ENCODE data around the gene SYTL3. TPM values are rescaled to one million over a fixed set of nuclear protein-coding genes. Genes with fewer than 3 reads are reported as not detected.
"Not testable (repeated sequence)": the region's sequence is repeated elsewhere in the genome, so short reads cannot be mapped to it uniquely, and the experiment has no call there.

The SYTL3 gene
- total RNA-seq, 1 experiment from 2014 or later: 17.5 TPM

DNA sequence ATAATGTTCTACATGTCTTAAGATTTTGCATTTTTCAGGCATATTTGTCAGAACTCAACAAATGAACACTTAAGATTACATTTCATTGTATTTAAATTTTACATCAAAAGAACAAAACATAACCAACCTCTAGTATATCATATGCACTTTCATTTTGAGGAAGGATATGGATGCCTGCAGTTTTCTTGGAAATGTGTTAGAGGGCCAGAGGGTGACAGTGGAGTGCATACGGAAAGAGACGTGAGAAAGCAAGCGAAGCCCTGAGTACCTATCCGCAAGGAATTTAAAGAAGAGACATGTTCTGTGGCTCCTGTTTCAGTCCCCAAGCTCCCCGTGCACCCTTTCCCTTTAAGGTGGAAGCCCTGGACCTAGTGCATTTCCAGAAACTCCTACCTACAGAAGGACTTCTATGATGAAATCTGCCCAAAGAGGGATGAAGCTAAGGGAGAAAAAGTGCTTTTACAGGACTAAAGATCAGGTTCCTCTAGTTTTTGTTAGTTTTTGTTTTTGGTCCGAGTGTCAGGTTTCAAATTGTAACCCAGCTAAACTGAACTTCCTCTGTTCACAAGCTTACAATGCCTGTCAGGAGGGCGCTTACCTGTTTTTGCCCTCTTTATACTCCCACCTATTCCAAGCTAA is 130.5 kb downstream of the SYTL3 start:
- Histone ChIP-seq H3K9me3 (replicated peaks) (no peaks in the 10 kb centered on the region), H3K36me3 (peaks cover 99% of the 10 kb centered on the region), H3K4me3 (no peak overlapping the region), H3K27ac (no peak overlapping the region), H3K27me3 (replicated peaks) (no peaks in the 10 kb centered on the region), H3K4me1 (replicated peaks) (peaks cover 11% of the 10 kb centered on the region)
- no peak for DNase-seq (ENCODE audit: low read depth in 1 of 2, low spot score in 2 of 2)

GRCh38 chr6:158780988-158781691 is 131.3 kb downstream of the SYTL3 start:
- peaks cover 99% of the 10 kb centered on the region for H3K36me3 ChIP-seq
- no peaks in the 10 kb centered on the region for H3K27me3 ChIP-seq (replicated peaks)
- H3K4me1 ChIP-seq (replicated peaks): peaks cover 13% of the 10 kb centered on the region
- no peak overlapping the region for H3K27ac ChIP-seq
- no peak overlapping the region for H3K4me3 ChIP-seq
- DNase-seq (ENCODE audit: low read depth in 1 of 2, low spot score in 2 of 2): no peak
- no peaks in the 10 kb centered on the region for H3K9me3 ChIP-seq (replicated peaks)

DNA sequence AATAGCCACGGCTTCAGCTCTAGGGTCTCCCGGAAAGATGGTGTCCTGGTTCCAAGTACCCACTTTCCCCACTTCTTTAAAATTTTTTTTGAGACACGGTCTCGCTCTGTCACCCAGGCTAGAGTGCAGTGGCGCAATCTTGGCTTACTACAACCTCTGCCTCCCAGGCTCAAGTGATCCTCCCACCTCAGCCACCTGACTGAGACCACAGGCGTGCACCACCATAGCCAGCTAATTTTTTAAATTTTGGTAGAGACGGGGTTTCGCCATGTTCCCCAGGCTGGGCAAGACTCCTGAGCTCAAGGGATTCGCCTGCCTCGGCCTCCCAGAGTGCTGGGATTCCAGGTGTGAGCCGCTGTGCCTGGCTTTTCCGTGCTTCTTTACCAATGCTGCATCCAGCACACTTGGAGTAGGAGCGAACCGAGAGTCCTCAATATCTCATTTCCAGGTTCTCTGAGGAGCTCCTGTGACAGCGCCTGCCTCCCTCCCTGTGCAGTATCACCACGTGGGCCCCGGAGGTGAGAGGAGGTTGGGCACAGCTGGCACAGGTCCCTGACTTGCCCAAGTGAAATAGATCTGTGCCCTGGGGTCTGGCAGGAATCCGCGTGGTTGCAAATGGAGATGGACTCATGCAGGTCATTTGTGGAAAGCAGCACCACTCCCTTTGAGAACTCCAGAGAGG is 132.0 kb downstream of the SYTL3 start:
- DNase-seq (ENCODE audit: low read depth in 1 of 2, low spot score in 2 of 2): no peak
- H3K4me3 ChIP-seq: no peak overlapping the region
- H3K27ac ChIP-seq: no peak overlapping the region
- peaks cover 99% of the 10 kb centered on the region for H3K36me3 ChIP-seq
- H3K27me3 ChIP-seq (replicated peaks): no peaks in the 10 kb centered on the region
- peaks cover 13% of the 10 kb centered on the region for H3K4me1 ChIP-seq (replicated peaks)
- no peaks in the 10 kb centered on the region for H3K9me3 ChIP-seq (replicated peaks)

DNA sequence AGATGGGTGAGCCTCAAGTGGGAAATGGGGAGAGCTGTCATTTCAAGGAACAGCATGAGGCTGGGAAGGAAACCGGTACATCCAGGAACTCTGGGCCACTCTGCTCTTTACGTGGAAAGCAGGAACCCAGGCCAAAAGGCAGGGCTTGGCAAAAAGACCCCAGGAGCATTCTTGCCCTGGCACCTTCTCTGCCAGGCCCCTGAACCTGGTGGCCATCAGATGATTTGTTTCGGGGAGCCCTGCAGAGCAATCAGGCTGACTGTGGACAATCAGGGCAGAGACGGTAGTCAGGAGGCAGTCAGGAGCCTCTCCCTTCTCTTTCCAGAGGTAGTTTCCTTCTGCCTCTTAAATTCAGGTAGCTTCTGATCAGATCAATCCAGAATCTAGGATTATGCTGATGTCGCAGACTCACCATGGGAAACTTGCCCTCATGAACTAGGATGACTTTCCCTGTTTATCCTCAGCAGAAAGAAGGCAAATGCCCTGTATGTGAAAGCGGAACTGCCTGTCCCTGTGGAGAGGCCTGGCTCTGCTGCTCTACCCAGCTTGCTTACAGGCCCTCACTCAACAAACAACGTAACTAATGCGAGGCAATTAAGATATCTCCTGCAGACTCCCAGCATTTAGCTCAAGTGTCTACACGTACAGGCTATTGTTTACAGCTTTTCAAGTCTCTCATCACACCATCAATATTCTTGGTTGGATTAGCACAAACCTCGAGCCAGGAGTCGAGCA is 132.7 kb downstream of the SYTL3 start:
- Histone ChIP-seq H3K27ac (no peak overlapping the region), H3K9me3 (replicated peaks) (no peaks in the 10 kb centered on the region), H3K36me3 (peaks cover 99% of the 10 kb centered on the region), H3K4me1 (replicated peaks) (peaks cover 13% of the 10 kb centered on the region), H3K27me3 (replicated peaks) (no peaks in the 10 kb centered on the region), H3K4me3 (no peak overlapping the region)
- DNase-seq (ENCODE audit: low read depth in 1 of 2, low spot score in 2 of 2): no peak

- Histone ChIP-seq H3K36me3 (peaks cover 99% of the 10 kb centered on the region), H3K27ac (no peak overlapping the region), H3K4me3 (no peak overlapping the region), H3K9me3 (replicated peaks) (no peaks in the 10 kb centered on the region), H3K27me3 (replicated peaks) (no peaks in the 10 kb centered on the region), H3K4me1 (replicated peaks) (peaks cover 13% of the 10 kb centered on the region)
- DNase-seq (ENCODE audit: low read depth in 1 of 2, low spot score in 2 of 2): no peak
These were observed 133.3 kb downstream of the SYTL3 start for GRCh38 chr6:158783167-158783450.

DNA sequence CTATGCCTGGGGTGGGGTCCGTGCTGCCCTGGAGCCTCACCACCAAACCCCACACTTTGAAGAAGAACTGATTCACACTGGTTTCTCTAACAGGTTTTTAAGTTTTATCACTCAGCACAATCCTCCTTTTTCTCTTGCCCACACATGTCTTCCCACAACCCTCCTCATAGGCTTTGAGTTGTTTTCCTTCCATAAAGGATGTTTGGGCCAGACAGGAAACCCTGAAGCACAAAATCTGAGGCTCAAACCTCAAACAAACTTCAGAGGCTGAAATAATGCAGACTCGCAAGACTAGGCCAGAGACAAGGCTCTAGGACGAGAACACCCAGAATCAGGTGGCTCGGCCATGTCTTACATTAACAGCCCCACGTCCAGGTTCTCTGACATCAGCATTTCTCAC is 134.0 kb downstream of the SYTL3 start:
- Histone ChIP-seq H3K27ac (no peak overlapping the region), H3K4me1 (replicated peaks) (peaks cover 13% of the 10 kb centered on the region), H3K27me3 (replicated peaks) (no peaks in the 10 kb centered on the region), H3K9me3 (replicated peaks) (no peaks in the 10 kb centered on the region), H3K36me3 (peaks cover 99% of the 10 kb centered on the region), H3K4me3 (no peak overlapping the region)
- no peak for DNase-seq (ENCODE audit: low read depth in 1 of 2, low spot score in 2 of 2)

- peak overlapping the region; percentile 20 for H3K27ac ChIP-seq
- no peak overlapping the region for H3K4me3 ChIP-seq
- peaks cover 99% of the 10 kb centered on the region for H3K36me3 ChIP-seq
- peaks cover 13% of the 10 kb centered on the region for H3K4me1 ChIP-seq (replicated peaks)
- no peaks in the 10 kb centered on the region for H3K9me3 ChIP-seq (replicated peaks)
- no peaks in the 10 kb centered on the region for H3K27me3 ChIP-seq (replicated peaks)
- DNase-seq (ENCODE audit: low read depth in 1 of 2, low spot score in 2 of 2): peak; percentile 37 to 59
These were observed 134.7 kb downstream of the SYTL3 start for GRCh38 chr6:158784505-158784904.

DNA sequence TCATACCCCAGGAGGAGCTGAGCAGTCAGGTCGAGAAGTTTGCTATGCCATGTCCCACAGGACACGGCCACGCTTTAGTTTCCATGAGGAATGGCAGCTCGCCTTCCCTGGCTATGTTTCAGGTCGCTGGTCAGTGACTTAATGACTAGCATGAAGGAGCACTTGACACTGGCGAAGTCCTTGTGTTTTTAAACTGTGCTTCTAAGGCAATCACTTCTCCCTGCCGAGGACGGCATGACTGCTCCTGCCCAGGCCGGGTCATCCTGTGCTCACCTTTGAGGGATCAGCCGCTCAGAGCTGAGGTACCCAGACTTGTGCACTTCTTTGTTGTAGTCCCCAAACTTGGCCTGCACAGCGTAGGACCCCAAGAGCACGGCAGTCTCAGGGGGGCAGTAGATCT is 135.2 kb downstream of the SYTL3 start:
- peaks cover 100% of the 10 kb centered on the region for H3K36me3 ChIP-seq
- peaks cover 13% of the 10 kb centered on the region for H3K4me1 ChIP-seq (replicated peaks)
- H3K4me3 ChIP-seq: no peak overlapping the region
- no peaks in the 10 kb centered on the region for H3K9me3 ChIP-seq (replicated peaks)
- no peak for DNase-seq (ENCODE audit: low read depth in 1 of 2, low spot score in 2 of 2)
- H3K27ac ChIP-seq: peak overlapping the region; percentile 20
- H3K27me3 ChIP-seq (replicated peaks): no peaks in the 10 kb centered on the region

DNA sequence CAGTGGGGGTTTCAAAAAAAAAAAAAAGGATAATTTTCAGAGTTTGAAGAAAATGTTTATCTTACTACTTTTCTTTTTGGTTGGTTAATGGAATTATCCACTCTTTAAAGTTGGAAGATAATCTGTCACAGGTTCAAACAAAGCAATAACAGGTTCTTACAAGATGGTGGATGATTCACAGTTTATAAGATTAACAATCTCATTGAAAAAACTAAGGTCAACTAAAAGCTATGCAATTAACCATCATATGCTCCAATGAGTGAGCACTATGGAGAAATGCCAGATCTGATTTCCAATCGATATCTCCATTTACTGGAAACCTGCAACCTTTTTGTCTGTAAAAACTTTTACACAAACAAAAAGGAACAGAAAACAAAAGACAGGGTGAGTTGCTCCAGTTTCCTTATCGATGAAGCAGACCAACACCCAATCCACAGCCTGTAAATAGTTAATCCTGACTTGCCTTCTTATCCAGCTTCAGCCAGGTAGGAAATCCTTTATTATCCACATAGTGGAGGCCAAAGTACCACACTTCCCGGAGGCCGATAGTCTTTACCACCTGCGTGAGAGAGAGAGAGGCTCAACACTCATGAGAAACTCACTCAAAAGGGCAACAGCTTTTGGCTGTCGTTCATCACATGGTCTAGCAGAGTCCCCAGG is 136.9 kb downstream of the SYTL3 start:
- Histone ChIP-seq H3K4me1 (replicated peaks) (peaks cover 13% of the 10 kb centered on the region), H3K4me3 (no peak overlapping the region), H3K36me3 (peaks cover 88% of the 10 kb centered on the region), H3K9me3 (replicated peaks) (no peaks in the 10 kb centered on the region), H3K27me3 (replicated peaks) (no peaks in the 10 kb centered on the region), H3K27ac (no peak overlapping the region)
- DNase-seq (ENCODE audit: low read depth in 1 of 2, low spot score in 2 of 2): no peak

GRCh38 chr6:158787395-158787794 is 137.5 kb downstream of the SYTL3 start:
- Histone ChIP-seq H3K4me1 (replicated peaks) (peaks cover 13% of the 10 kb centered on the region), H3K4me3 (no peak overlapping the region), H3K9me3 (replicated peaks) (no peaks in the 10 kb centered on the region), H3K27ac (no peak overlapping the region), H3K36me3 (peaks cover 85% of the 10 kb centered on the region), H3K27me3 (replicated peaks) (no peaks in the 10 kb centered on the region)
- DNase-seq (ENCODE audit: low read depth in 1 of 2, low spot score in 2 of 2): no peak

GRCh38 chr6:158789115-158789917 is 139.5 kb downstream of the SYTL3 start:
- DNase-seq (ENCODE audit: low read depth in 1 of 2, low spot score in 2 of 2): no peak
- H3K27me3 ChIP-seq (replicated peaks): no peaks in the 10 kb centered on the region
- peaks cover 68% of the 10 kb centered on the region for H3K36me3 ChIP-seq
- H3K4me1 ChIP-seq (replicated peaks): peaks cover 13% of the 10 kb centered on the region
- no peak overlapping the region for H3K4me3 ChIP-seq
- no peak overlapping the region for H3K27ac ChIP-seq
- H3K9me3 ChIP-seq (replicated peaks): no peaks in the 10 kb centered on the region

GRCh38 chr6:158791274-158791855 is 141.5 kb downstream of the SYTL3 start:
- Histone ChIP-seq H3K27me3 (replicated peaks) (no peaks in the 10 kb centered on the region), H3K27ac (no peak overlapping the region), H3K36me3 (peaks cover 62% of the 10 kb centered on the region), H3K4me1 (replicated peaks) (no peaks in the 10 kb centered on the region), H3K9me3 (replicated peaks) (no peaks in the 10 kb centered on the region), H3K4me3 (no peak overlapping the region)
- DNase-seq (ENCODE audit: low read depth in 1 of 2, low spot score in 2 of 2): no peak

DNA sequence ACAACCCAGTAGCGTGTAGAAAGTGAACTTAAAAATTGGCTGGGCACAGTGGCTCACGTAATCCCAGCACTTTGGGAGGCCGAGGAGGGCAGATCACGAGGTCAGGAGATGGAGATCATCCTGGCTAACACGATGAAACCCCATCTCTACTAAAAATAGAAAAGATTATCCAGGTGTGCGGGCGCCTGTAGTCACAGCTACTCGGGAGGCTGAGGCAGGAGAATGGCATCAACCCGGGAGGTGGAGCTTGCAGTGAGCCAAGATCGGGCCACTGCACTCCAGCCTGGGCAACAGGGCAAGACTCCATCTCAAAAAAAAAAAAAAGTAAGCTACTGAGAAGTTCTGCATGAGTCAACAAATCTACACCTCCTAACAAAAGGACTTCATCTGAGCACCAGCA is 142.7 kb downstream of the SYTL3 start:
- not testable (repeated sequence) for H3K4me1 ChIP-seq (replicated peaks)

More for the DNA sequence above, 142.7 kb downstream of the SYTL3 start:
- not testable (repeated sequence) for H3K27me3 ChIP-seq (replicated peaks); H3K27ac ChIP-seq; DNase-seq (ENCODE audit: low read depth in 1 of 2, low spot score in 2 of 2); H3K9me3 ChIP-seq (replicated peaks); H3K4me3 ChIP-seq
- H3K36me3 ChIP-seq: peaks cover 52% of the 10 kb centered on the region

Measured in SJSA1 (cell line).